Astrocyte of the hippocampus (primary cell): ENCODE results near the gene NFS1.
"Not testable (repeated sequence)": the region's sequence is repeated elsewhere in the genome, so short reads cannot be mapped to it uniquely, and the experiment has no call there.

Experiments
- DNase-seq: peaks from one replicate; pipeline ENCODE4 v3.0.0; 2011; ENCODE audit warnings: low read depth, low spot score

NFS1 gene

GRCh38 chr20:35699127-35699956, at the start of gene NFS1, which contains the start of gene ROMO1:
TSS of gene NFS1 (minus strand) at chr20:35699352. CDS start at chr20:35699288, 64 bp downstream.
TSS of gene ROMO1 (plus strand) at chr20:35699405. CDS start at chr20:35699633, 228 bp downstream.
- peak; percentile 95 for DNase-seq

GRCh38 chr20:35744492-35744841, 45.3 kb upstream of the NFS1 start:
- DNase-seq = not testable (repeated sequence)

DNA sequence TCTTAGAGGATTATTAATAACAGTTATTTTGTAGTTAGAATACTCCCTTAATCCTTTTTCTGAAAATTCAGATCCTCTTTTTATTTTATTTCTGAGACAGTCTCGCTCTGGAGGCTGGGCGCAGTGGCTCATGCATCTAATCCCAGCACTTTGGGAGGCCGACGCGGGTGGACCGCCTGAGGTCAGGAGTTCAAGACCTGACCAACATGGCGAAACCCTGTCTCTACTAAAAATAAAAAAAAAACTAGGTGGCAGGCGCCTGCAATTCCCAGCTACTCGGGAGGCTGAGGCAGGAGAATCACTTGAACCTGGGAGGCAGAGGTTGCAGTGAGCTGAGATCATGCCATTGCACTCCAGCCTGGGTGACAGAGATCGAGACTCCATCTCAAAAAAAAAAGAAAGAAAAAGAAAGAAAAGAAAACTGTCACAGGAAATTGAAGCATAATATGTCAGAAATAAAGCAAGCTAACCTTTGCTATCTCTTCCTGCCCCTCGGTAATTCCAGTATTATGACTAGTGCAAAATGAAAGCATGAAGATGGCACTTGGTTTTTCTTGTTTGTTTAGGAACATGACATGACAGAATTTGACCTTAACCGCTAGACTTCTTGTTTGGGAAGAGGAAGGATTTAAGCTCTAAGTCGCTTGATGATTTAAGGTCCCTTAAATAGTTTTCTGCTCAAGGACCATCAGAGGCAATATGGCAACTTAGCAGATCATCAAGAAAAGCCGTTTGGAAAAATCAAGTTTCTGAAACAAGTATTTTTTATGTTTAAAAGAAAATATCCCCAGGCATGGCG, 44.7 kb upstream of the NFS1 start:
- DNase-seq = no peak

DNA sequence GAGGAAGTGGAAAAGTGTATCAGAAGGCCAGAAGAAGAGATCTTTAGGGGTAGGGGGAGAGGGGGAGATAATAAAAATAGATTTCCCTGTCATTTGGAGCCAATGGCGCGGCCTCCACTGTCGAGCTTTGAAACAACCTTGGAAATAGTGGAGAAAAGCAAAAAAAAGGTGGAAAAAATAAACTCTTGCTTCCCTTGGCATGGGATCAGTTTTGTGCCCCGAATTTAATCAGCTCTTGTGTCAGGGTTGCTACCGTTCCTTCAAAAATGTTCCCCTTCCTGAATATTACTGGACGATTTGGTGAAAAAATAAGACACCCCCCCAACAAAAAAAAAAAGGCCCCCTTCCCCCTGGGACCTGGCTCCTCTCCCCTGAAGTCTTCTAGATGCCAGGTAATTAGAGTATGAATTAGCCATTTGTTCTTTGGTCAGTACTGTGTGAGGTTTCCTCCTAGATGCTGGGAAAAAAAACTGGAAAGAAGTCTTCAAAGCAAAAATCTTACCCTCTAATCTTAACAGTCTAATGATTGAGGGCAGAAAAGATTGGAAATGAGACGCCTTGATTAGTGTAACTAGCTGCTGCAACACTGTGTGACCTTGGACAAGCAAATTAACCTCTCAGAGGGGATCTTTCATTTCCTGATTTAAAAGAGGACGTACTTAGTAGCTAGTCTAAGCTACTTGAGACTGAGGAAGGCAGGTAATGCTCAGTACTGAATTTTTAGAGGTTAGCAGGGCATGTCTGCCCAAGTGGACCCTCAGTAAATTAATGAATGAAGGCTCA, 43.8 kb upstream of the NFS1 start:
- DNase-seq = peak; percentile 26

DNA sequence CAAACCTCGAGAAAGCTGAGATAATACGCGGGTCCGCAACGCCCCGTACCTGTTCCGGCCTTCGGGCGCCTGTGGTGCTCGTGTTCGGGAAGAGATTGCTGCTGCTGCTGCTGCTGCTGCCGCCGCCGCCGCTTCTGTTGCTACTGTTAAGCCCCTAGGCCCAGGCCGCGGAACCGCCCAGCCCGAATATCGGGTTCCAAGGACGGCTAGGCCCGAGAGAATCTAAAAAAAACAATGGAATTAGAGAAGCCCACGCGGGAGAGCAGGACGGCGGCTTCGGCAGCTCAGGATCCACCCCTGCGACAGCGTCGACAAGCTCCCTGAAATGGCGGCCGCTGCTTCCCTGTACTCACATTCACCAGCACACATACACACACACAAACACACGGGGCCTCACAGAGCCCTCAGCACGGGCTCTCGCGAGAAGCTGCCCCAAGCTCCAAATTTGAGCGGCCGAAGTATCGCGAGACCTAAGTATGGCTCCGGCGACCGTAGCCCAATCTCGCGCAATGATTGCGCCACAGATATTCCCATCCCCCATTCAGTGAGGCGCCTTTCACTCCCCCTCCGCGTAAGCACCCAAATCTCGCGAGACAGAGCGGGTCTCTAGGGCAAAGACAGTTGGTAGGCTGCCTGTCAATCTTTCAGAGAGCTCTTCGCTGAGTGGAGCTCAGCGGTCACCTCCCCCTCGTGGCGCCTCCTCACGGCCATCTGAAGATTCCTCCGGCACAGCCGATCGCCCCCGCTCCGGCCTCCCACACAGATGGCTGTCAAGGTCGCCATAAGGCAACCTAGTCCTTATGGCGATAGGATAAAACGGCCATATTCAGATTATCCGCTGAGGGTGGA, 43.0 kb upstream of the NFS1 start, which contains the start of gene RBM39:
Gene RBM39 (minus strand): TSS at position 369 of the 849 bp plus-strand sequence. CDS start 1,386 bp downstream, outside the sequence.
- peak; percentile 100 for DNase-seq

GRCh38 chr20:35739294-35740163, 40.4 kb upstream of the NFS1 start:
- DNase-seq = peak; percentile 32

DNA sequence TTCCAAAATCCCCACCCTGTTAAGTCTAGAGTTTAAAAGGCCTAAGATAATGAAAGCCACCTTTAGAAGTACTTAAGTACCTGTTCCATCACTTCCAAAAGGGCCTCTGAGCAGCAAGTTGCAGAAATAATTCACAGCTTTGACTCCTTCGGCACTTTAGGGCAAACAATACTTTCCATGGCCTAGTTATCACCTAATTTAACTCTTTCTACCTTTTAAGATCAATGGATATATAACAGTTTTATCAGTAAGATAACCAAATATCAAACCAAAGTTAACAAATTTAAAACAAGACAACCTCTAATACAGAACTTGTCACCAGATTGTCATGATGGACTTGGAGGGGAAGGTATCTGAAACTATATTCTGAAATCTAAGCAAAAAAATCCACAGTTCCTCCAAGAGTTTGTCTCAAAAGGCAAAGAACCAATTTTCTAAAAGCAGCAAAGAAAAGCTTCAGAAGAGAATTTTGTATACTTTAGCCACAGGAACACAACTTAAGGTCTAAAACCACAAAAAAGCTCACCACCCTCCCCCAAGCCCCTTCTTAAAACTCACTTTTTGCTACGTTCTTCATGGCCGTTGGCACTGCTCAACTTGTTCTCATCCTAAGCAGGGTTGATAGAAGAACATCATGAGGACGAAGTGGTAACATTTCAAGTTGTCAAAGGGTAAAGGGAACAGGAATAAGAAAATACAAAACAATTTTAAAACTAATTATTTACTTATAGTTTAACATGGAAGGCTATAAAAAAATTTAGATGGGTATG, 39.4 kb upstream of the NFS1 start:
- DNase-seq = no peak

GRCh38 chr20:35737865-35738333, 38.7 kb upstream of the NFS1 start:
- DNase-seq = no peak

DNA sequence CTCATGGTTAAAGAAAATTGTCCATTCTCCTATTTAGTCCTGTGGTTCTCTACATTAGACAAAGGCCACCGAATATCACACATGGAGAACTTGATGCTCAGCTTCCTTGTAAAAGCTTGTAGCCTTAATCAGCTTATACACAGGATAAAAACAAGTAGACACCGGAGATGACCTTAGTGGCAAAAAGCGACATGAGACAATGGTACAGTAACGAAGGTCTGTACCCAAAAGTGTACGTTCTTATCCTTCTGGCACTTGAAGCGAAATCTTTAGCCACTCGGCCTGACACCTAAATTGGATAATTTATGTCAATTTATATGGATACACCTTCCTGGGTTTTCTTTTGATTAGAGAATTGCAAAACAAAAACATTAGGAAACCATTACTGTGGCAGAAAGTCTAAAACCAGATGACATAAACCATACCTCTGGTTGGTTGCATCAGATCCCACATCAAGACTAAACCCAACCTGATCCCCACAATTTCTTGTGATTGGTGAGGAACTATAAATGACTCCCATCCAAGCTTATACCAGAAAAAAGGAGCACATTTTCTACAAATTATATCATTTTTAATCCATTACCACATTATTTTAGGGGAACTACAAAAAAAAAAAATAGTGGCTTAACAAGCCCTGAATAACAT, 36.8 kb upstream of the NFS1 start:
- DNase-seq = no peak

GRCh38 chr20:35734777-35735649, 35.9 kb upstream of the NFS1 start:
- no peak for DNase-seq

DNA sequence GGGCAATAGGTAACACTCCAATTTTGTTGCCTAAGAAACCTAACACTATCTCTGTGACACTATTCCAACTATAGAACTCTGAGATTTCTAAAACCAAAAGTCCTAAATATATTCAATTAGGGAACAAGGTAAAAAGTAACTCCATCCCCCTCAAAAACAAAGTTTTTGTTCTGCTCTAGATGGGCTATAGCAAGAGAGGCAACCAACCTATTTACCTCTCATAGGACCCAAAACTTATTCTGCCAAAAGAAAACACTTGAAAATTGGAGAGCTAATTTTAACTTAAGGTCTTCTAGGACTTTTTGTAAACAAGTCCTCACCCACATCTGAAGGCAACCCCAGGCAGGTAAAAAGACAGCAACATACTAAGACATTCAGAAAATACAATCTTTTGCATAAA, 35.2 kb upstream of the NFS1 start:
- no peak for DNase-seq

DNA sequence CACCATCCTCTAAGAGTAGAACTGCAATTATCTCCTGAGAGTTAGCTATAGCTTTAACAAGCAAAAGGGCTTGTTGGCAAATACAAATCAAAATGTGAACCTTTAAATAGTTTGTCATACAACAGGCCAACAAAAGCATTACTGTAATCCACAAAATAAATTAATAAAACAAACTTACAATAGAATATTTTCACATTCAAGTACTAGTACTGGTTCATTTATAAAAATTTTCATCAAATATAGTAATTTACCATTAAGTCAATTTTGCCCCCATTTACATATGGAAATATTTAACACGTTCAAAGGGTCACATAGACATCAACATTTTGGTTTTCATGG, 33.5 kb upstream of the NFS1 start:
- DNase-seq = no peak

DNA sequence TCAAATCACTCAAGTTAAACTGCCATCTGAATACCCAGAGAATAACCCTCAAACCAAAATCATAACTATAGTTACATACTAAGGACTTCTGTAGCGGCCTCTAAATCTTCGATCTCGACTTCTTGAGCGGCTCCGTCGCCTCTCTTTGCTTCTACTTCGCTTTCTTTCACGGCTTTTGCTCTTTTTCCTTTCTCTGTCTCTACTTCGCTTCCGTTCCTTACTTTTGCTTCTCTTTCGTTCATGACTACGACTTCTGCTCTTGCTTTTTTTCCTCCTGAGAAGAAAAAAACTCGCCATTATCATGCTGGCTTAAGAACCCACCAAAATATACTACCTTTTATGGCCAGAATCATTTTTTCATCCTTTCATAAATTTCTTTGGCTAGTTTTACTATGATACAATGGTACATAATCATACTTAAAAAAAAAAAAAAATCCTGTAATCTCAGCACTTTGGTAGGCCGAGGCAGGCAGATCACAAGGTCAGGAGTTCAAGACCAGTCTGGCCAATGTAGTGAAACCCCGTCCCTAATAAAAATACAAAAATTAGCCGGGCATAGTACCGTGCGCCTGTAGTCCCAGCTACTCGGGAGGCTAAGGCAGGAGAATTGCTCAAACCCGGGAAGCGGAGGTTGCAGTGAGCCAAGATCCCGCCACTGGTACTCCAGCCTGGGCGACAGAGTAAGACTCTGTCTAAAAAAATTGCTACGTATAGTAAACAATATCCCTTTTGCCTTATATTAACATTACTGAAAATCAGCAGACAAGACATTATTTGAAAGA, 32.9 kb upstream of the NFS1 start:
- no peak for DNase-seq

DNA sequence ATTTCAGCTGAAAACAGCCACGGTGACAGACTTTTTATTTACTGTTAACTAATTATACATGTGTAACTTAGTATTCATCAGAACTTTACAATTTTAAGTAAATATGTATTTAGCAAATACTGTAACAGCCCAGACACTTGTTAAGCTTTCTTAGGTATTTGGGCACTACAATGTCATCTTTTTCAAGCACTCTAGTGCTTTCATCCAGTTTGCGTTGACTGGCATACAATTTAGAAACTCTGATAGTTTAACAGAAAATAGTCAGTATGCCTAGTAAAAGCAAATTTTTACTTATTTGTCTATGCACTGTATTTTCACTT, 32.3 kb upstream of the NFS1 start:
- no peak for DNase-seq

DNA sequence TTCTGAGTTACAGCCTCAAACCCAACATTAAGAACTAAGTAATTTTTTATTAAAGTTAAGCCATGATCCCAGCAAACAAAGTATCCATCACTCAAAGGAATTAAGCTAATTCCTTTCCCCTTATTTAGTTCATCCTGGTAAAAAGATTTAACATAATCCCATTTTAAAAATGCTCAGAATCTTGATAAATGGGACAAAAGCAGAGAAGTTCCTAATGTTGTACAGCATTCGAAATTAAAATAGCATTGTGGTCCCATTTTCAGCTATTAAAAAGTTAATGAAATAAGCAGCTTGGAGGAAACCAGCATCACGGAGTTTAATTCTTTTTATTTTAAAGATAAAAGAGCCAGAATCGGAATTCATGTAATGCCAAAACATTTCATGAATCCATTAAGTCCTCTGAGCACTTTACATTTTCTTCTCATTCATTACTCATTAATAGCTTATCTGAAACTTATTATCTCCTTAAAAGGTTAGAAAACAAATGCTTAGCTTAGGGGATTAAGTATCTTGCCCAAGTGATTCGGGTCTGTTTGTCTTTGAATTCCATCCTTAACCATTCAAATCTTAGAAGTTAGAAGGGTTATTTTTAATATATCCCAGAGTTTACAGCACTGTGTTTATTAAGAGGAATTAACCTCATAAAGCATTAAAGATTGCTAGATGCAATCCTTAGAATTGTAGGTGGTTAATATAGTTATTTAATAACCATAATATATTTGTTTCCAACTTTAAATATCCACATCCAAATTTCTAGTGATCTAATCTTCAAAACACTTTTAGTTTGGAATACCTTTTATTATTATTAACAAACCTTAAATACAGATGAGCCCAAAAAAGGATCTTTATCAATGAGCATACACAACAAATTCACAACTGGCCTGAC, 31.7 kb upstream of the NFS1 start:
- no peak for DNase-seq
